OCI-LY1 (cell line): Measurements from ENCODE around the gene CASZ1.

ENCODE experiments used
- H2AFZ ChIP-seq: fragments of 200-600 bp; sonication (generic), shearing (Covaris generic); 2 replicates; pipeline ENCODE4 v1.6.0; 2014; ENCODE audit warnings: antibody characterized with exemption, mild to moderate bottlenecking, low read length
- H3F3A ChIP-seq: fragments of 200-600 bp; sonication (generic), shearing (Covaris generic); 2 replicates; pipeline ENCODE4 v1.6.0; 2014; ENCODE audit warnings: mild to moderate bottlenecking, antibody characterized with exemption, low read length, moderate library complexity; ENCODE audit not compliant: insufficient read depth
- H3K27ac ChIP-seq: fragments of 200-600 bp; sonication (generic); 2 replicates; pipeline ENCODE4 v1.5.1; 2014; ENCODE audit warnings: low read length, mixed run types, mild to moderate bottlenecking, low read depth; ENCODE audit not compliant: poor library complexity, severe bottlenecking
- H3K27me3 ChIP-seq: fragments of 200-600 bp; sonication (generic); 2 replicates; pipeline ENCODE4 v1.6.0; 2014; ENCODE audit warnings: antibody characterized with exemption, mild to moderate bottlenecking, low read length, moderate library complexity; ENCODE audit not compliant: insufficient read depth
- H3K36me3 ChIP-seq: fragments of 200-600 bp; sonication (generic); 2 replicates; pipeline ENCODE4 v1.6.1; 2014; ENCODE audit warnings: mild to moderate bottlenecking, antibody characterized with exemption, low read length, moderate library complexity, mixed read lengths; ENCODE audit not compliant: insufficient read depth
- H3K4me1 ChIP-seq: fragments of 200-600 bp; sonication (generic); 2 replicates; pipeline ENCODE4 v1.5.1; 2014; ENCODE audit warnings: mild to moderate bottlenecking, low read length, moderate library complexity; ENCODE audit not compliant: insufficient read depth, severe bottlenecking
- H3K4me2 ChIP-seq: fragments of 200-600 bp; sonication (generic), shearing (Covaris generic); 2 replicates; pipeline ENCODE4 v1.6.1; 2014; ENCODE audit warnings: low read length
- H3K4me3 ChIP-seq: fragments of 200-600 bp; sonication (generic); 2 replicates; pipeline ENCODE4 v1.5.1; 2014; ENCODE audit warnings: low read length, low read depth, mild to moderate bottlenecking, mixed read lengths; ENCODE audit not compliant: poor library complexity, severe bottlenecking
- H3K79me2 ChIP-seq: fragments of 200-600 bp; shearing (Covaris generic); 2 replicates; pipeline ENCODE4 v1.6.1; 2016; ENCODE audit warnings: mixed run types, low read length, mixed read lengths; ENCODE audit not compliant: insufficient read depth
- H3K9ac ChIP-seq: fragments of 200-600 bp; sonication (generic), shearing (Covaris generic); 2 replicates; pipeline ENCODE4 v1.6.1; 2014; ENCODE audit warnings: mild to moderate bottlenecking, low read length, mixed read lengths
- H3K9me2 ChIP-seq: fragments of 200-600 bp; sonication (generic), shearing (Covaris generic); 2 replicates; pipeline ENCODE4 v1.6.1; 2014; ENCODE audit warnings: low read depth, mild to moderate bottlenecking, low read length, mixed read lengths
- H3K9me3 ChIP-seq: fragments of 200-600 bp; shearing (Covaris generic); 2 replicates; pipeline ENCODE4 v1.6.1; 2014; ENCODE audit warnings: low read length, mixed read lengths
- H4K20me1 ChIP-seq: fragments of 200-600 bp; sonication (generic), shearing (Covaris generic); 2 replicates; pipeline ENCODE4 v1.6.0; 2016; ENCODE audit warnings: mild to moderate bottlenecking, low read length; ENCODE audit not compliant: insufficient read depth
- EZH2 ChIP-seq: fragments of 200-600 bp; sonication (generic), shearing (Covaris generic); IDR thresholded peaks from 2 replicates; pipeline ENCODE4 v1.8.0; 2017; ENCODE audit warnings: borderline replicate concordance, mixed run types, mild to moderate bottlenecking, antibody characterized with exemption, low read length, moderate library complexity, mixed read lengths
- TF ChIP-seq, protein P1 (sequence below): fragments of 200-600 bp; sonication (generic), shearing (Covaris generic); IDR thresholded peaks from 2 replicates; pipeline ENCODE4 v1.5.1; 2017; ENCODE audit warnings: mild to moderate bottlenecking, antibody characterized with exemption, low read length, moderate library complexity, mixed read lengths

The CASZ1 gene

DNA sequence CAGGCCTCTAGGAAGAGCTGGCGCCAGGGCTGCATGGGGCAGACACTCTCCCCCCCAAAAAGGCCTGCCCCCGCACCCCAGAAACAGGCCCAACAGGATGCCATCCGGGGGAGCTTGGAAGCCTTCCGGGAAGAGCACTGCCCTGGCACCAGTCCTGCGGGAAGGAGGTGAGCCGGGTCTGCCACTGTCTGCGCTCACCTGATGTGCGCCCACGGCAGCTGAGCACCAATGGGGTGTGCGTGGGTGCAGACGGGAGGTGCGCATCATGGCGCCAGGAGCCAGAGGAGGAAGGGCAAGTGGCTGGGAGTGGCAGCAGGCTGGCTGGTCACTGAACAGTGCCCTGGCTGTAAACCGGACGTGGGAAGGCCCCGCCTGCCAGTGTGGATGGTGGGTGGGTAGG is 73.6 kb downstream of the CASZ1 start:
- TF ChIP-seq, protein P1, sequence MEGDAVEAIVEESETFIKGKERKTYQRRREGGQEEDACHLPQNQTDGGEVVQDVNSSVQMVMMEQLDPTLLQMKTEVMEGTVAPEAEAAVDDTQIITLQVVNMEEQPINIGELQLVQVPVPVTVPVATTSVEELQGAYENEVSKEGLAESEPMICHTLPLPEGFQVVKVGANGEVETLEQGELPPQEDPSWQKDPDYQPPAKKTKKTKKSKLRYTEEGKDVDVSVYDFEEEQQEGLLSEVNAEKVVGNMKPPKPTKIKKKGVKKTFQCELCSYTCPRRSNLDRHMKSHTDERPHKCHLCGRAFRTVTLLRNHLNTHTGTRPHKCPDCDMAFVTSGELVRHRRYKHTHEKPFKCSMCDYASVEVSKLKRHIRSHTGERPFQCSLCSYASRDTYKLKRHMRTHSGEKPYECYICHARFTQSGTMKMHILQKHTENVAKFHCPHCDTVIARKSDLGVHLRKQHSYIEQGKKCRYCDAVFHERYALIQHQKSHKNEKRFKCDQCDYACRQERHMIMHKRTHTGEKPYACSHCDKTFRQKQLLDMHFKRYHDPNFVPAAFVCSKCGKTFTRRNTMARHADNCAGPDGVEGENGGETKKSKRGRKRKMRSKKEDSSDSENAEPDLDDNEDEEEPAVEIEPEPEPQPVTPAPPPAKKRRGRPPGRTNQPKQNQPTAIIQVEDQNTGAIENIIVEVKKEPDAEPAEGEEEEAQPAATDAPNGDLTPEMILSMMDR: no peak
- Histone ChIP-seq H3K9me2 (no peaks in the 10 kb centered on the region), H3K9me3 (no peaks in the 10 kb centered on the region), H4K20me1 (no peaks in the 10 kb centered on the region), H3K9ac (no peak overlapping the region), H3K79me2 (no peaks in the 10 kb centered on the region), H3K4me1 (no peaks in the 10 kb centered on the region), H3K4me3 (no peak overlapping the region), H3F3A (no peaks in the 10 kb centered on the region), H3K4me2 (no peak overlapping the region), H3K36me3 (no peaks in the 10 kb centered on the region), H3K27me3 (0 out of 2 replicates have a peak, but pooled peaks cover 8% of the 10 kb centered on the region), H3K27ac (no peak overlapping the region), H2AFZ (no peak overlapping the region)

DNA sequence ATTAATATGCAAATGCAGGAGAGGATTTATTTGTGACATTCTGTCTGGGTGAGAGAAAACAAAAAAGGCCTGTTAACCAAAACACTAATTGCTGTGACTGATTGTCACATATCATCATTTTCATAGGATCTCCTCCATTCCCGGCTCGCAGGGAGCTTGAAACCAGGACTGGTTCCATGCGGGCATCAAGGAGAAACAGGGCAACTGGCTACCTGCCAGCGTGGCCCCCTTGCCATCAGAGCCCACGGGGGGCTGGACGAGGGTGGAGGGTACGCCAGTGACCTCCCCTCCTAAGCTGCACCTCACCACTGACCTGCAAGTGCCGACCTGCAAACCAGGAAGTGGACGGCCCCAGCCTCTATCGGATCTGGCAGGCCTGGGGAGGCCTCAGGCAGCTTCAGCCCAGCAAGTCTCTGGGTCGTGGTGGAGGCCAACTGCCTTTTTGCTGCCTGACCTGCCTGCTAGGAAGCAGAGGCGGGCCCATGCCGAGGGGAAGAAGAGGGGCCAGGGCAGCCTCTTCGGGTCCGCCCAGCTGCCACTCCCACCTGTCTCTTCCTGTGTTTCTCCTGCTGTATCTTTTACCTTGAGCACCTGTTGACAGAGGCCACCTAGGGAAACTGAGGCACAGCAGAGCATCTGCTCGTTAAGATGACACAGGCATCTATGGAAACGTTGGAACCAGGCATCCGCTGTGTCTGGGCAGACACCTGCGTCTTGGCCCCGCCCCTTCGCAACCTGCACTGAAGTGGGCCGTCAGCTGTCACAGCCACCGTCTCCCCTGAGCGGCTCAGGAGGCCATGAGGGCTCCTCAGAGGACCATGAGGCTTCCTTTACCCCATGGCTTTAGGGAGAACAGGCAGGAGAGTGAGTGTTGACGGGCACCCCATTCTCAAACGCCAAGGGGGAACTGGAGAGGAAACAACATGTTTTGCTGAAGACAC is 74.8 kb downstream of the CASZ1 start:
- Histone ChIP-seq H3K4me3 (peak overlapping the region; percentile 22), H3K36me3 (no peaks in the 10 kb centered on the region), H3K9me3 (no peaks in the 10 kb centered on the region), H3K27ac (no peak overlapping the region), H3K79me2 (no peaks in the 10 kb centered on the region), H3K9ac (no peak overlapping the region), H3K27me3 (0 out of 2 replicates have a peak, but pooled peaks cover 8% of the 10 kb centered on the region), H3F3A (no peaks in the 10 kb centered on the region), H3K9me2 (no peaks in the 10 kb centered on the region), H4K20me1 (no peaks in the 10 kb centered on the region), H3K4me1 (no peaks in the 10 kb centered on the region), H2AFZ (no peak overlapping the region), H3K4me2 (peak overlapping the region; percentile 46; the same call in 1 of the 2 replicates)
- TF ChIP-seq, protein P1: no peak
- TF ChIP-seq EZH2: no peak

DNA sequence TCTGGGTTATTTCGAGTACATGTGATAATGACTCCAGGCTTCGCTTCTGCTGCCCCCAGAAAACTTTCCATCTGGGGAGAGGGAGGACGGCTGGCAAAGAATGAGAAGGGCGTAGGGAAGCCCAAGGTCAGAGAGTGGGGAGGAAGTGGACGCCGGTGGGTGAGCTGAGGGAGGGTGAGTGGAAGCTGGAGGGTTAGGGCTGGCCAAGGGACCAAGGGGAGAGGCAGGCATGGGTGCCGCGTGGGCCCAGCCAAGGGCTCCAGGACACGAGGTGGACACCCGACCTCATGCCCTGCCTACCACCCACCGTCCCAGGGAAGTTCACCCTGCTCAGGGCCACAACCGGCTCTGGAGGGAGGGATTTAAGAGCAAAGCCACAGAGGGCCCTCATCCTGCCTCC is 75.8 kb downstream of the CASZ1 start:
- no peaks in the 10 kb centered on the region for H3K4me1 ChIP-seq
- no peak overlapping the region for H2AFZ ChIP-seq
- H3K9ac ChIP-seq: no peak overlapping the region
- H3K27me3 ChIP-seq: 0 out of 2 replicates have a peak, but pooled peaks cover 8% of the 10 kb centered on the region
- H3K36me3 ChIP-seq: no peaks in the 10 kb centered on the region
- no peak overlapping the region for H3K4me2 ChIP-seq
- no peak overlapping the region for H3K27ac ChIP-seq
- H3F3A ChIP-seq: no peaks in the 10 kb centered on the region
- H3K4me3 ChIP-seq: no peak overlapping the region
- TF ChIP-seq, protein P1: no peak
- TF ChIP-seq EZH2: no peak
- no peaks in the 10 kb centered on the region for H4K20me1 ChIP-seq
- no peaks in the 10 kb centered on the region for H3K9me3 ChIP-seq
- no peaks in the 10 kb centered on the region for H3K79me2 ChIP-seq
- no peaks in the 10 kb centered on the region for H3K9me2 ChIP-seq
